Measurements from ENCODE around the gene TMBIM6. TPM values are rescaled to one million over a fixed set of nuclear protein-coding genes. Genes with fewer than 3 reads are reported as not detected.

Gene TMBIM6
- total and polyA plus RNA-seq, 2 experiments from 2014 or later = 510 to 891 TPM

GRCh38 chr12:49792181-49792970 is 51.0 kb downstream of the TMBIM6 start:
- Histone ChIP-seq H2AFZ (no peak overlapping the region), H3K4me1 (ENCODE audit: insufficient read depth) (no peaks in the 10 kb centered on the region), H3K4me3 (no peak overlapping the region), H3F3A (ENCODE audit: insufficient read depth) (peaks cover 12% of the 10 kb centered on the region; the same call in 1 of the 2 replicates), H3K27me3 (replicated peaks; ENCODE audit: insufficient read depth) (no peaks in the 10 kb centered on the region), H3K9me2 (ENCODE audit: insufficient read depth) (no peaks in the 10 kb centered on the region), H3K4me2 (ENCODE audit: unreplicated experiment) (no peak overlapping the region), H3K27ac (no peak overlapping the region), H4K20me1 (ENCODE audit: insufficient read depth) (no peaks in the 10 kb centered on the region), H3K36me3 (ENCODE audit: low read depth) (peaks cover 22% of the 10 kb centered on the region), H3K9me3 (ENCODE audit: low read depth) (no peaks in the 10 kb centered on the region), H3K79me2 (ENCODE audit: insufficient read depth) (no peaks in the 10 kb centered on the region), H3K9ac (no peak overlapping the region)
- 90 to 93% methylated on average over 12 to 20 of the region's 20 CpGs for WGBS, 2 experiments (ENCODE audit: low coverage in 1 of 2, low lambda C conversion rate in 2 of 2, missing lambda C conversion rate in 2 of 2)
- TF ChIP-seq EZH2phosphoT487 (IDR thresholded peaks at IDR 0.05; ENCODE audit: insufficient read depth, low read depth) = no peak
- DNase-seq = no peak
- in situ Hi-C loops (cut with MboI) = no loop called here

GRCh38 chr12:49792976-49793580 is 51.7 kb downstream of the TMBIM6 start:
- in situ Hi-C loops (cut with MboI) = no loop called here
- Histone ChIP-seq H3K4me3 (no peak overlapping the region), H3F3A (ENCODE audit: insufficient read depth) (0 out of 2 replicates have a peak, but pooled peaks cover 5% of the 10 kb centered on the region), H3K27ac (no peak overlapping the region), H3K9ac (no peak overlapping the region), H3K4me1 (ENCODE audit: insufficient read depth) (no peaks in the 10 kb centered on the region), H3K9me2 (ENCODE audit: insufficient read depth) (no peaks in the 10 kb centered on the region), H3K4me2 (ENCODE audit: unreplicated experiment) (no peak overlapping the region), H2AFZ (no peak overlapping the region), H3K9me3 (ENCODE audit: low read depth) (no peaks in the 10 kb centered on the region), H4K20me1 (ENCODE audit: insufficient read depth) (no peaks in the 10 kb centered on the region), H3K79me2 (ENCODE audit: insufficient read depth) (no peaks in the 10 kb centered on the region), H3K27me3 (replicated peaks; ENCODE audit: insufficient read depth) (no peaks in the 10 kb centered on the region), H3K36me3 (ENCODE audit: low read depth) (peaks cover 15% of the 10 kb centered on the region)
- no peak for DNase-seq
- 81% methylated on average over 10 to 11 of the region's 11 CpGs for WGBS, 2 experiments (ENCODE audit: low coverage in 1 of 2, low lambda C conversion rate in 2 of 2, missing lambda C conversion rate in 2 of 2)
- no peak for TF ChIP-seq EZH2phosphoT487 (IDR thresholded peaks at IDR 0.05; ENCODE audit: insufficient read depth, low read depth)

- no peaks in the 10 kb centered on the region for H3K4me1 ChIP-seq (ENCODE audit: insufficient read depth)
- peaks cover 10% of the 10 kb centered on the region; the same call in 1 of the 2 replicates for H3K36me3 ChIP-seq (ENCODE audit: low read depth)
- H3K9me2 ChIP-seq (ENCODE audit: insufficient read depth) = no peaks in the 10 kb centered on the region
- H3K27ac ChIP-seq = no peak overlapping the region
- TF ChIP-seq EZH2phosphoT487 (IDR thresholded peaks at IDR 0.05; ENCODE audit: insufficient read depth, low read depth) (no peak), EZH2 (IDR thresholded peaks at IDR 0.05; ENCODE audit: insufficient read depth, poor library complexity, severe bottlenecking) (no peak)
- H3K79me2 ChIP-seq (ENCODE audit: insufficient read depth) = no peaks in the 10 kb centered on the region
- H3K9ac ChIP-seq = no peak overlapping the region
- no peaks in the 10 kb centered on the region for H3K9me3 ChIP-seq (ENCODE audit: low read depth)
- H3K4me3 ChIP-seq = no peak overlapping the region
- no peak overlapping the region for H2AFZ ChIP-seq
- DNase-seq = no peak
- no peaks in the 10 kb centered on the region for H3K27me3 ChIP-seq (replicated peaks; ENCODE audit: insufficient read depth)
- WGBS, 2 experiments (ENCODE audit: low coverage in 1 of 2, low lambda C conversion rate in 2 of 2, missing lambda C conversion rate in 2 of 2) = 87 to 88% methylated on average over 9 of the region's 9 CpGs
- H3F3A ChIP-seq (ENCODE audit: insufficient read depth) = 0 out of 2 replicates have a peak, but pooled peaks cover 4% of the 10 kb centered on the region
- no peak overlapping the region for H3K4me2 ChIP-seq (ENCODE audit: unreplicated experiment)
- in situ Hi-C loops (cut with MboI) = no loop called here
- H4K20me1 ChIP-seq (ENCODE audit: insufficient read depth) = no peaks in the 10 kb centered on the region
Observed at GRCh38 chr12:49793620-49794019, 52.3 kb downstream of the TMBIM6 start.

- in situ Hi-C loops (cut with MboI) = no loop called here
- no peaks in the 10 kb centered on the region for H3K9me2 ChIP-seq (ENCODE audit: insufficient read depth)
- H3K79me2 ChIP-seq (ENCODE audit: insufficient read depth) = no peaks in the 10 kb centered on the region
- no peaks in the 10 kb centered on the region for H4K20me1 ChIP-seq (ENCODE audit: insufficient read depth)
- H2AFZ ChIP-seq = no peak overlapping the region
- no peak for DNase-seq
- 0 out of 2 replicates have a peak, but pooled peaks cover 4% of the 10 kb centered on the region for H3F3A ChIP-seq (ENCODE audit: insufficient read depth)
- TF ChIP-seq EZH2phosphoT487 (IDR thresholded peaks at IDR 0.05; ENCODE audit: insufficient read depth, low read depth) (no peak), EZH2 (IDR thresholded peaks at IDR 0.05; ENCODE audit: insufficient read depth, poor library complexity, severe bottlenecking) (no peak)
- peaks cover 11% of the 10 kb centered on the region; the same call in 1 of the 2 replicates for H3K36me3 ChIP-seq (ENCODE audit: low read depth)
- no peak overlapping the region for H3K9ac ChIP-seq
- no peak overlapping the region for H3K27ac ChIP-seq
- H3K9me3 ChIP-seq (ENCODE audit: low read depth) = no peaks in the 10 kb centered on the region
- WGBS, 2 experiments (ENCODE audit: low coverage in 1 of 2, low lambda C conversion rate in 2 of 2, missing lambda C conversion rate in 2 of 2) = 94 to 100% methylated on average over 5 of the region's 5 CpGs
- H3K27me3 ChIP-seq (replicated peaks; ENCODE audit: insufficient read depth) = no peaks in the 10 kb centered on the region
- no peaks in the 10 kb centered on the region for H3K4me1 ChIP-seq (ENCODE audit: insufficient read depth)
- H3K4me2 ChIP-seq (ENCODE audit: unreplicated experiment) = no peak overlapping the region
- H3K4me3 ChIP-seq = no peak overlapping the region
Observed at GRCh38 chr12:49794021-49794420, 52.7 kb downstream of the TMBIM6 start.

Measured in GM23248 (cell line).